Neuron (in vitro differentiated cells): Measurements from ENCODE around the gene PELI1.

Experiments
- H2AFZ ChIP-seq: one replicate; pipeline ENCODE4 v1.6.1; 2013; ENCODE audit warnings: low read depth, mild to moderate bottlenecking, inconsistent platforms, low read length, moderate library complexity
- H3K27me3 ChIP-seq: one replicate; pipeline ENCODE4 v1.6.1; 2013; ENCODE audit warnings: low read length; ENCODE audit not compliant: insufficient read depth
- H3K36me3 ChIP-seq: one replicate; pipeline ENCODE4 v1.6.1; 2013; ENCODE audit warnings: low read length; ENCODE audit not compliant: insufficient read depth
- H3K4me1 ChIP-seq: one replicate; pipeline ENCODE4 v1.6.1; 2013; ENCODE audit warnings: low read length; ENCODE audit not compliant: insufficient read depth
- H3K4me3 ChIP-seq: 2 replicates; pipeline ENCODE4 v1.5.1; 2013; ENCODE audit warnings: mild to moderate bottlenecking, low read length, moderate library complexity
- H3K9me3 ChIP-seq: one replicate; pipeline ENCODE4 v1.6.1; 2013; ENCODE audit warnings: low read length

Gene PELI1

DNA sequence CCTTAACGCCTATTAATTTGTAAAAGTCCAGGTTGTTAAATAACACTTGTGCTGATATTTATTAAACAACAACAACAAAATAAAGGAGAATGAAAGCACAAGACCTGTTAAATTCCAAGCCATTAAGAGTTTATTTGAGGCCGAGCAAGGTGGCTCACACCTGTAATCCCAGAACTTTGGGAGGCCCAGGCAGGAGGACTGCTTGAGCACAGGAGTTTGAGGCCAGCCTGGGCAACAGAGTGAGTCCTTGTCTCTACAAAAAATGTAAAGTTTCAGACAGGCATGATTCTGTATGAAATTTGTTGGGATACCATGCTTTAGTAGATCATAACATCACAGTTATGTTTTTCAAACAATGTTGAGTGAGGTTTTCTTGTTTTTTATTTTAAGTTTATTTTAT is 17.1 kb downstream of the PELI1 start:
- H3K4me3 ChIP-seq = no peak overlapping the region
- no peaks in the 10 kb centered on the region for H3K4me1 ChIP-seq
- H3K27me3 ChIP-seq = no peaks in the 10 kb centered on the region
- no peak overlapping the region for H2AFZ ChIP-seq
- peaks cover 2% of the 10 kb centered on the region for H3K9me3 ChIP-seq
- no peaks in the 10 kb centered on the region for H3K36me3 ChIP-seq

DNA sequence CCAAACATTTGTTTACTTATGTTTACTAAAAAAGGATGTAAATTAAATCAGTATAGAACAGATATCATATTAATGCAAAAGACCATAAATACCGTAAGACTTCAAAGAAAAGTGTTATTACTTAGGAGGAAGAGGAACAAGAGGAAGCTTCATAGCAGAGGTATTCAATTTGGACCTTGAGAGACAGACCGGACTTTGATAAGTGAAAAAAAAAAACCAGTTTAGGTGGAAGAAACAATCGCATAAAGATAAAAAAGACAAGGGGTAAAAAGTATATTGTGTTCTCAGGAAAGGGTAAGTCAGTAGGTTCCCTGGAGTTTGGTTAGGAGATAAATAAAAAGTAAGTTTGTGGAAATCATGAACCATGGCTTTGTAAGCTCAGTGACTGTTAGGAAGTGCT is 17.6 kb downstream of the PELI1 start:
- peaks cover 2% of the 10 kb centered on the region for H3K9me3 ChIP-seq

DNA sequence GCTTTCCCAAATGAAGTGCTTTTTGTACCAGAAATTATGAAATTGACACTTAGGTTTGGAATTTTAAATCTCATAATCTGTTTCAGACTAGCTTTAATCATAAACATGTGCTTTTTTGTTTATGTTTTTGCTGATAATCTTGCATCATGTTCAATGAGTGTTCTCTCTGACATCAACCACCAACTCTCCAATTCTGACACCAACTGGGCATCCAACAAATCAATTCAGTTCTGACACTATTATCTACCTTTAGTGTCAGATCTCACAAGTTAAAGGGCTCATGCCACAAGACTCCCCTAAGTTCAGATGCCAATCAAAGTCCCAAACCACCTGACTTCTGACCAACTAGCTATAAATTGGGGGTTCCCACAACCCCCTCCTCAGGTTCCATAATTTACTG is 19.6 kb downstream of the PELI1 start:
- H3K36me3 ChIP-seq = no peaks in the 10 kb centered on the region
- no peak overlapping the region for H2AFZ ChIP-seq

More for the DNA sequence above, 17.6 kb downstream of the PELI1 start:
- no peaks in the 10 kb centered on the region for H3K36me3 ChIP-seq
- H2AFZ ChIP-seq = no peak overlapping the region
- no peaks in the 10 kb centered on the region for H3K4me1 ChIP-seq
- H3K27me3 ChIP-seq = no peaks in the 10 kb centered on the region
- H3K4me3 ChIP-seq = no peak overlapping the region

DNA sequence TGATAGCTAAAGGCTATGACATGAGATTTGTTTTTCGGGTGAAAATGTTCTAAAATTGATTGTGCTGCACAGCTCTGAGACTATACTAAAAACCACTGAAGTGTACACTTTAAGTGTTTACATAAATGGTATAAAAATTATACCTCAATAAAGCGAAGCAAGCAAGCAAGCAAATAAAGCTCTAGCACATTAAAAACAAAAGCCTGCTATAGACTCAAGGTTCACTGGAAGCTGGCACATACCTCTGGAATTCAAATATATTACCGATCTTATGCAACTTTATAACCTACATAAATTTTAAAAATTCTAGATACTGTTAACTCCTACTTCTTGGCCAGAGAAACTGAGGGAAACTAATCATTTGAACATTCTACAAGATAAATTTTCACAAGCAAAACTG is 20.1 kb downstream of the PELI1 start:
- Histone ChIP-seq H3K4me3 (no peak overlapping the region), H3K4me1 (no peaks in the 10 kb centered on the region), H3K9me3 (peaks cover 2% of the 10 kb centered on the region), H3K36me3 (no peaks in the 10 kb centered on the region), H3K27me3 (no peaks in the 10 kb centered on the region), H2AFZ (no peak overlapping the region)

More for the DNA sequence above, 19.6 kb downstream of the PELI1 start:
- Histone ChIP-seq H3K4me3 (no peak overlapping the region), H3K4me1 (no peaks in the 10 kb centered on the region), H3K27me3 (no peaks in the 10 kb centered on the region), H3K9me3 (peaks cover 2% of the 10 kb centered on the region)

DNA sequence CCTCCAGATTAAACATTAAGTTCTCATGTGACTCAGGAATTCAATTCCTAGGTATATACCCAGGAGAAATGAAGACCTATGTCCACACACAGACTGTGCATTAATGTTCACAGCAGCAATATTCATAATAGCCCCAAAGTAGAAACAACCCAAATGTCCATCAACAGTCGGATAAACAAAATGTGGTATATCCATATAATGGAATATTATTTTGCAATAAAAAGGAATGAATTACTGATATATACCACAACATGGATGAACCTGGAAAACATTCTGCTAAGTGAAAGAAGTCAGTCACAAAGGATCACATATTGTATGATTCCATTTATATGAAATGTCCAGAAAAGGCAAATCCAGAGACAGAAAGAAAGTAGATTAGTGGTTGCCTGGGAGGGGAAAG is 20.5 kb downstream of the PELI1 start:
- no peaks in the 10 kb centered on the region for H3K4me1 ChIP-seq
- H2AFZ ChIP-seq = no peak overlapping the region
- no peaks in the 10 kb centered on the region for H3K27me3 ChIP-seq
- H3K9me3 ChIP-seq = peaks cover 2% of the 10 kb centered on the region
- H3K36me3 ChIP-seq = no peaks in the 10 kb centered on the region
- no peak overlapping the region for H3K4me3 ChIP-seq

DNA sequence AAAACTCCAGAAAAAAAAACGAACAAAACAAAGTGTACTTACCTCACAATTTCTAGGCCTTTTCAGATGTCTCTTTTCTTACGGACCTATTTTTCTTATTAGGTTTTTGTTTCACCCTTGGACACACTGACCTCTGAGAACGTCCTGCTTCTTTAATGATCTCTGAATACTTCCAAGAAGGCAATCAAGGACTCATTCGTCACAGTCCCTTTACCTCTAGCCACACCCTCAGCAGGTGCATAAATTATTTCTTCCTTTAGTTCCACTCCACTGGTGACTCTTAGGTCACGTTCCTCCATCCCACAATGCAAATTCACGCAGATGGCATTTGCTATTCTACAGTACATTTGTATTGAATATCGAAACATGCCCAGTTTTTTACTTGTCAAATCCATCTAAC is 21.9 kb downstream of the PELI1 start:
- Histone ChIP-seq H3K4me3 (no peak overlapping the region), H3K9me3 (peaks cover 2% of the 10 kb centered on the region), H2AFZ (no peak overlapping the region), H3K36me3 (no peaks in the 10 kb centered on the region), H3K27me3 (no peaks in the 10 kb centered on the region), H3K4me1 (no peaks in the 10 kb centered on the region)

DNA sequence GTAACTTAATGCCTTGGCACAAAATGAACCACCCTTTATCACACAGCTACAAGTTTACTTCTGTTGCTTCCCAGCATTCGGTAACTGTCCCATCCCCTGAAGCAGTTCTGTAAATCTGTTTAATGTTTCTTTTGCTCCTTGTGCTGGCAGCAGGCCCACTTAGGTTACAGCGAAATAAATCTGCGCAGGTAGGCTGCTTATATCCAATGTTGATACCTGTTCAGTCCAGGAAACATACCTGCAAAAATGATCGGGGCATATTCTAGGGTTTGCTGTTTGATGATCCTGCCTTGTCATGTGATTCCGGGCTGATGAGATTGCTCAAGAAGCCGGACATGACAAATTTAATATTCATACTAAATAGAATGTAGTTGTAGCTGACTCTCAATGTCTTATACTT is 23.3 kb downstream of the PELI1 start:
- Histone ChIP-seq H3K4me1 (no peaks in the 10 kb centered on the region), H3K9me3 (no peaks in the 10 kb centered on the region), H3K27me3 (no peaks in the 10 kb centered on the region), H2AFZ (no peak overlapping the region), H3K36me3 (no peaks in the 10 kb centered on the region), H3K4me3 (no peak overlapping the region)

DNA sequence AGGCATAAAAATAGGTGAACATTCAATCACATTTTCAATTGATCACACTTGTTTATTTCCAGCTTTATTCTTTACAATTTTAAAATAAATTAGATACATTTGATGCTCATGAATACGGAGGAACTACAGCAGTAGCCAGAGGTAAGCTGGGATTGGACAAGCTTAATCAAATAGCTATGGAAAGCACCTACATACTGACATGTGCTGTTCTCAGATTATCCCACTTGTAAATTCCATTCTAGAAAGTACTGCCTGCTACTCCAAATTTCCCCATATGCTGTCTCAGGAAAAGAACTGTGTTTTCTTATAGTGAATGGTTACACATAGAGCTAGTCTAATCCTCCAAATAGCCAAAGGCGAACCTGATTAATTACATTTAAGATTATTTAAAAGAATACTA is 24.2 kb downstream of the PELI1 start:
- no peaks in the 10 kb centered on the region for H3K36me3 ChIP-seq
- H3K9me3 ChIP-seq = no peaks in the 10 kb centered on the region
- H2AFZ ChIP-seq = no peak overlapping the region
- no peak overlapping the region for H3K4me3 ChIP-seq
- no peaks in the 10 kb centered on the region for H3K27me3 ChIP-seq
- no peaks in the 10 kb centered on the region for H3K4me1 ChIP-seq

DNA sequence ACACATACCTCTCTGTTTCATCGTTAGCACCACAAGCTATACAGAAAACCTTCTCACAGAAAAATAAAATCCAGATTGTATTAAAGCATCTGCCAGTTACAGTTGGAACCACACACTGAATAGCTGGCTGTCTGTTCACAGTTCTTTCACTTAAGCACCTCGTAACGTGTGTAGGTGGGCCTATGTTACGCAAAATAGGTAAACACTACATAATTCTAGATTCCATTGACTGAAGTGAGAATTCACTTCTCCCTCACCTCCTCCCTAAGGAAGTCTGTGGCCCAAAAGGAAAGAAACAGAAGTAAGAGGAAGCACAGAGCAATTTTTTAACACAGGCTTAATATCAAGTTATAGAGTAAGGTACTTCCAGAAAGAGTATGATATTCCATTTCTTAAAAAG is 24.9 kb downstream of the PELI1 start:
- H3K9me3 ChIP-seq = no peaks in the 10 kb centered on the region
- no peaks in the 10 kb centered on the region for H3K36me3 ChIP-seq
- peaks cover 4% of the 10 kb centered on the region for H3K4me1 ChIP-seq

DNA sequence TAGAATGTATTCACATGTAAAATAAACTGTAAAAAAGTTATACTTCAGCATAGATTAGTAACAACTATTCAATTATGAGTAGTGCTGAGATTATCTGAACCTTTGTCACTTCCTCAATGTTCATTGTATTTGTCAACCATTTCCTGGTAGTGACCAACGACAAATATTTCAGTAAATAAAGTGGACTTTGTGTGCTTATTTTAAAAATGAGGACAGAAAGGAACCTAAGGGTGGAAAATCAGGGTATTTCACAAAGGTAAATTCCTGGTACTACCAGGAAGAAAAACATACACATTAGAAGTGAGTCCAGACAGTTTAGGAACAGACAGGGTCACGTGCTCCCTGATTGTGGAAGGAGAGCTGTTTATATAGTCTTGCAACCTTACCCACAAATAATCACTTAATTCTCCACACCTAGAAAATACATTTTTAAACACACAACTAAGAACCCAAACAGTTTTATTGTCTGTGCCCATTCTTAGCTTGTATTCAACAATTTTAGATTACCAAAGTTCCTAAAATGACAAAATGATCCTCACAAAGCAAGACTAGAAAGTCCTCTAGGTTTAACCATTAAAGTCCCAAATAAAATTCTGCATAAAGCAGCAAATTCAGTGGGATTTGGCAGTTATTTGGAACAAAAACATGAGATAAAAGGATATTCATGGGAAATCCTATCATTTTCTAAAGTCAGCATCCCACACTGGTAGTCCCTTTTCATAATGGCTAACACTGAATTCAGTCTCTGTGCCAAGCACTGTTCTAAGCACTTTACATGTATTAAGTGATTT is 28.2 kb downstream of the PELI1 start:
- no peak overlapping the region for H3K4me3 ChIP-seq
- H2AFZ ChIP-seq = no peak overlapping the region
- H3K9me3 ChIP-seq = no peaks in the 10 kb centered on the region
- H3K4me1 ChIP-seq = peaks cover 7% of the 10 kb centered on the region
- H3K27me3 ChIP-seq = no peaks in the 10 kb centered on the region
- no peaks in the 10 kb centered on the region for H3K36me3 ChIP-seq

More for the DNA sequence above, 24.9 kb downstream of the PELI1 start:
- no peak overlapping the region for H3K4me3 ChIP-seq
- no peak overlapping the region for H2AFZ ChIP-seq
- no peaks in the 10 kb centered on the region for H3K27me3 ChIP-seq

DNA sequence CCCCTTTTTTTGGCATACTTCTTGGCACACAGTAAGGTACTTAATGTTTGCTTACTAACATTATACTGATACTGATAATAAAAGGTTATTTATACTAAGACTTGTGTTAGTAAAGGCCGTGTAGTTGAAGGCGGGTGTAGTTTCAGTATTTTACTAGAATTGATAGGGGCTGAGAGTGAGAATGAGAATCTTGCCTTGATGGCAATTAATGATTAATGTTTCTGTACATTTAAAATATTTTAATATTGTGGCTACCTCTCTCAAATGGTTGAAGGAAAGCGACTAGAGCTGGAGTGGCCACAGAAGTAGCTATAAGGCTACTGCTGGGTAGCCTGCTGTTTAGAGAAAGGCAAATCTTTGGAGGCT is 29.3 kb downstream of the PELI1 start:
- no peak overlapping the region for H3K4me3 ChIP-seq
- no peaks in the 10 kb centered on the region for H3K27me3 ChIP-seq
- no peaks in the 10 kb centered on the region for H3K36me3 ChIP-seq
- no peak overlapping the region for H2AFZ ChIP-seq
- peaks cover 9% of the 10 kb centered on the region for H3K4me1 ChIP-seq
- H3K9me3 ChIP-seq = no peaks in the 10 kb centered on the region

DNA sequence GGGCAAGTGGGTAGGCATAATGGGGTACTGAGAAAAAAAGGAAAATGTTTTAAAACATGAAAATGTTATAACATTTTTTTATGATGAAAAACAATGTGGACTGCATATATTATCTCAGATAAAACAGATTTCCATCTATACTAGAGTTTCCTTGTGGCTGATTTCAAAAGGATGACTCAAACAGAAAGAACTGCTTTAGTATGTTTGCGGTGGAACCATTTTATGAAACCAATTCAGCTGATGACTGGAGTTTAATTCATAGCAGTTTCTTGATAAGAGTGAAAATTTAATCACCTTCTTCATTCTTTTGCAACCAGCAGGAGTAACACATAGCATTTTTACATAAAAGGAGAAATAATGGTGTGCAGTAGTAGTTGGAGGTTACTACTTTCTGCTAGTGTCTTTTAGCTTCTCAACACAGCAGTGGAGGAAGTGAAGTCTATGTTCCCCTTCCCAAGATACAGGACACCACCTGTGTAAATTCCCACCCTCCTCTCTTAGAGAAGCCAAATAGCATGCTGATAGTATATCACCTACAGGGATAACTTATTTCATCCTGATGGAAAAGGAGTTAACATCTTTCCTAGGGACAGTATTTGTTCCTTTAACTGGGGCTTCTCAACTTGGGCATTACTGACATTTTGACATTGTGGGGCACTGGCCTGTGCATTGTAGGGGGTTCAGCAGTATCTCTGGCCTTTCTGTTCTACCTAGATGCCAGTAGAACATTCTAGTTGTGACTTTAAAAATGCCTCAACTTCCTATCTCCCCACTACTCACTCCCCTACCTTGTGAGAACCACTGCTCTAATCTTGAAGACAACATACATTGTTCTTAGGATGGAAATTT is 29.9 kb downstream of the PELI1 start:
- H3K4me3 ChIP-seq = no peak overlapping the region

DNA sequence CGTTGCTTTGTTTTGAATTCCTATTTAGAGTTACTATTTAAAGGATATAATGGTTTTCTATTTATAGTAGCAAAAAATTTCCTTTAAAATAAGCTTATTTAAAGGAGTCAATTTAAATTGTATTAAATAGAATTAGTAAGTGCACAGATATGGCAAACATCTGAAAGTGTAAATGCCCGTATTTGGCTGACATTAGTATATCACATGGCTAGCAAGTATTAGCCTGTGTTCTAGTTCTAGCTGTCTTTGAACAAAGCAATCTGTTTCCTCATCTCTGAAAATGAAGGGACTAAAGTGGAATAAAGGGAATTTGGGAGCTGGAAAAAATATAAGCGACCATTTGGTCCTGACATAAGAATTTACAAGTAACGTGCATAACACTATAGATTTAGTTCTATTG is 32.2 kb downstream of the PELI1 start:
- H3K4me1 ChIP-seq = peaks cover 9% of the 10 kb centered on the region

More for the DNA sequence above, 29.9 kb downstream of the PELI1 start:
- H2AFZ ChIP-seq = no peak overlapping the region
- no peaks in the 10 kb centered on the region for H3K9me3 ChIP-seq
- no peaks in the 10 kb centered on the region for H3K27me3 ChIP-seq
- H3K4me1 ChIP-seq = peaks cover 9% of the 10 kb centered on the region
- H3K36me3 ChIP-seq = no peaks in the 10 kb centered on the region

More for the DNA sequence above, 32.2 kb downstream of the PELI1 start:
- Histone ChIP-seq H3K4me3 (no peak overlapping the region), H3K9me3 (no peaks in the 10 kb centered on the region), H3K27me3 (no peaks in the 10 kb centered on the region), H3K36me3 (peaks cover 8% of the 10 kb centered on the region), H2AFZ (no peak overlapping the region)
